ENCODE measurements around the gene ZMIZ1.

The ZMIZ1 gene

DNA sequence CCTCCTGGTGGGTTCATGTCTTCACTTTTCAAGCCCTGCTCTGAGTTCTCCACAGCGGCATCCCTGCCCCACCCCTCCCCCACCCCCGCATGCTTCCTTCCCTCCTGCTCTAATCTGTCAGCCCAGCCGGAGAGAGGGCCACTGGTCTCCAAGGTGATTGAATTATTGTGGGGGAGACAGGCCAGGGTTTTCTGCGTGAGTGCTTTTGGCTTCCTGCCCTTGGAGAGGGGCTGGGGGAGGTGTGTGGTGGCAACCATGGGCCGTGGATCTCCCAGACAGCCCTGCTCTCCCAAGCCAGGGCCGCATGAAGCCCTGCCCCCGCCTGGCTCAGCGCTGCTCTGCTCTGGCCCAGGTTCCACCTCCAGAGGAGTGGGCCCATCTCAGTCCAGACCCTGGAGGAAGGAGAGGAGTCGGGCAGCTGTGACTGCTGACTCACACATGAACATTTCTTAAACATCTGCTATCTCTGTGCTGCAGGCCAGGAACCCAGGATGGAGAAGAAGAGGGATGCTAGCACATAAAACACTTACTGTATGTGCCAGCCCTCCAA, 109.9 kb downstream of the ZMIZ1 start:
- no peak for DNase-seq

DNA sequence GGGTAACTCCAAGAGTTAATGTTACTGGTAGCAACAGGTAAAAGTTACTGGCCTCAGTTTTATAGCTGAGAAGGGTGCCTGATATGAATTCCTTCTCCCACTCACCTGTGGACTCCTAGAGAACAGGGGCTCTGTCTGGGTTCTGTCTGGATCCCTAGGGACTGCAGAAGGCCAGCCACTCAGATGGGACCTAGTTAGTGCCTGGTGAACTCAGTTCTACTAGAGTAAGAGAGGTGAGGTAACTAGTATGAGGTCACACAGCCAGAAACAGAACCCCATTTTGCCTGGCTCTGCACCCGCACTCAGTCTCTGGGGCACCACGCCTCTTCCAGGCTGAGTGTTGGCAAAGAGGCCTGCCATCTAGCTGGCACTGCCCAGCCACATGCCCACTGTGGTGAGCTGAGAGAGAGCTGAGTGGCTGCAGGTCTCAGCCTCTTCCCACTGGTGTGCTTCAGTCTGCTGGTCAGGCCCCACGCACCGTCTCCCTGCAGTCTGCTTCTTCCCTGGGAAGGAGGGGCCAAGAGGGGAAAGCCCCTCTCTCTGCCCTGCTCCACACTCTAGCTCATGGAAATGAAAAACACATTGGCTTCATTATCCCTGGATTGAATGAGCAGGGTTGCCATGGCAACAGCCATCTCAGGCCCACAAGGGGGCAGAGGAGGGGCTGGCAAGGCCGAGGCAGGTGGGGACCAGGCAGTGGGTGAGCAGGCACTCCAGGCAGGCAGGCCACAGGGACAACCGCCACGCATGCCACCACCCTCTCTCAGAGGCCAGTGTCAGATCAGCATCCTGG, 110.6 kb downstream of the ZMIZ1 start:
- no peak for DNase-seq

DNA sequence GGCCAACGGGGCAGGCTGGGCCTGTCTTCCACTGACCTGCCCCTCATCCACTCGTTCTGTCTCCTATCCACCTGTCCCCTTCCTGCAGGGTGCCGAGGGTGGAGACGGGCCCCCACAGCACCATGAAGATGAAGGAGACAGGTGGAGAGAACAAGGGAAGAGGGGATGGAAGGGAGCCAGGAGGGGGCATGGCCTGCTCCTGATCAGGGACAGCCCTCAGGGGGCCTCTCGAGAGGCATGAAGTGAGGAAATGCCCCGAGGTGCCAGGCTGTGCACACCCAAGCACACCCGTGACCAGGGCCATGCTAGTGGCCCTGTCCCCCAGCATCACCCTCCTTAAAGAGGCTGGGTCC, 111.2 kb downstream of the ZMIZ1 start:
- DNase-seq, result no peak

DNA sequence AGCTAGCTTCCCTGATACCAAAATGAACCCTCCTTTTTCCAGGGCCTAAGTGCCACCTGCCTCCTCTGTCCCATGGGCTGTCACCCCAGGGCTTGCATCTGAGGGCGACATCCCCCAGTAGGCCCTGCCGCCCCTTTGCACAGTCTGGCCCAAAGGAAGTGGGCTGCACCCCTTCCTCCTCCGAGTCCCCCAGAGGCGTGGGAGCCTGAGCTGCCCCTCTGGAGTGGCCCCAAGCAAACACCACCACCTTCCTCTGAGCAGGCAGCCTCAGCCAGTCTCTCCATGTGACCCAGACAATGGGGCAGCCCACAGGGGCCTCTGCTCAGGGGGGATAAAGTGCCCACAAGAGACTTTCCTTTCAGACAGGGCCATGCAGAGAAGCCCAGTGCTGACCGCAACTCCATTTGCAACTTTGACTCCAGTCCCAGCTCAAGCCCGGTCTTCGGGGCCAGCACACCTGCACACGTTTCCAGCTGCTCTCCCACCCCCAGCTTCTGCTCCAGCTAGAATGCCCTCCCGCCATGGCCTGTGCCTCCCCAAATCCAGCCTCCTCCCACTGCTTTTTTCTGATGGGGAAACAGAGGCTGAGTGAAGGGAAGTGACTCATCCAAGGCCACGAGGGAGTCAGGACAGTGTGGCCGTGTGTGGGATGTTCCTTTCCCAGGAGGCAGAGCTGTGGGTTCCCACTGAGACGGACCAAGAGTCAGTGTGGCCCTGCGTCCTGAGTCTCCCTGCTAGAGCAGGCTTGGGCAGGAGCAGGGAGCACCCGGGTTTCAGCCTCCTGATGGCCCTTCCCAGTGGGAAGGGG, 111.9 kb downstream of the ZMIZ1 start:
- no peak for DNase-seq

DNA sequence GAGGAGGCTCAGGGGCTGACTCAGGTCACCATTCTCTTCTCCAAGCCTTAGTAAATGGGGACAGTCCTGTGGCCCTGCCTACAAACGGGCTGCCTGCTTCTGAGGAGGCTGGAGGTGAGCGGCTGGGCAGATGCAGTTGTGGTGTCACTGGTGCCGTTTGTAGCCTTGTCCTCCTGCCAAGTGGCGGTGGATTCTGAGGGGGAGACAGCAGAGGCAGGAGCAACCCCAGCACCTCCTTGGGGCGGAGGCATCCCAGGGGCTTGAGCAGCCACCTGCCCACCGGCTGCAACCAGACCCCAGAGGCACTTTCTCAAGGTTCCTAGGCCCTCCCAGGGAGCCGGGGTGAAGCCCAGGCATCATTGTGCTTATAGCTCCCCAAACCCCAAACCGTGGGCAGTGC, 112.5 kb downstream of the ZMIZ1 start:
- no peak for DNase-seq

DNA sequence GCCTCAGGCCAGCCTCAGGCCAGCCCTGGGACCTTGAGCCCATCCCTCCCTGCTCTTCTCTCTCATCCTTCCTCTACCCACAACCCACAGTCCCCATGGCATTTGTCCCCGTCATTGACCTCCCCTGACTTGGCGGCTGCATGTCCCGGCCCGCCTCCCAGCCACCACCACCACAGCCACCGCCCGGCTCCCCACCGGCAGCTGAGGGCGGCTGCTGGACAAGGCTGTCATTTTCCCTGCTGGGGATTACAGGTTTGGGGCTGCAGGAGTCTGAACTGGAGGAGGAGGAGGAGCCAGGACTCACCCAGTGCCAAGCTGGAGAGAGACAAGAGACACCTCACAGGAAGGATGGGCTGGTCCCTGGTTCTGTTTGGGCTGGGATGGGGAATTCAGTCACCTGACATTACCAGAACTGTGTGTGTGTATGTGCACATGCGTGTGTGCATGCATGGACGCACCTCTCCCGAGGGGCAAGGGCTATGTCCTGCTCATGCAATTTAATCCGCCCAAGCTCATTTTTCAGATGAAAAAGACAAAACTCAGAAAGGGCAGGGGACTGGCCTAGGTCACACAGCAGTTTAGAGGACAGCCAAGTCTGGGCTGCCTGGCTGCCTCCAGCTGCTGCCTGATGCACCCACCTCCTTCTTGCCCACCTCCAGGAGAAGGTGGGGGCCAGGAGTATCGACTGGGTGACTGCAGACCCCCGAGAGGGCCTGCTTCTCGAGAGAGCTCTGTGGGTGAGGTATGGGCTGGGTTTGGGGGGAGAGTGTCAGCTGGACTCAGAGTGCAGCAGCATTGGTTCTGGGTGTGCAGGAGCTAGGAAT, 113.1 kb downstream of the ZMIZ1 start:
- DNase-seq, result no peak

DNA sequence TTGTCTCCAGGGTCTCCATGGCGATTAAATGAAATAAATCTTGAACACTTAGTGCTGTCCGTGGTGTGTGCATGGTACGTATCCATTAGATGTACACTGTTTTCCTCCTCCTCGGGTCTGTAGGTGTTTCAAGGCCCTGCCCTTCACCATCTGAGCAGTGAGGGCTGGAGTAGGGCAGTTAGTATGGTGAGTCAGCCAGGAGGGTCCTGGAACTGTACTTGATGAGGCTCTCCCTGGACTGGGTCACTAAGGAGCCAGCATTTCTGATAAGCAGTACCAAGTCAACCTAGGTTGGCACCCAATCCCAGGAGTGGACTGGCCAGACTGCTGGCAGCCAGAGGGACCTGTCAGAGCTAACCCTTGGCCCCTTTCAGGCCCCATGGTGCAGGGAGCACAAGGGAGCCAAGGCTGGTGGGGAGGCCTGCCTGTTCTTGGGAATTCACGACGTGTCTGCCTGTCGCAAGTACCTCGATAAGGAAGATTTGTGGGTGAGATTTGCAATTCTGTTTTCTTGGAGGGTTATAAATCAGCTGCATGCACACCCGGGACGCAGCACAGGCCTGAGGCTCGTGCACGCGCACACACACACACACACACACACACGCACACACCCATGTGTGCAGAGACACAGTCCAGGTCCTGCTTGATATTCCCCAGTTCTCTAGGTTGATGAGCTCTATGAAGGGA, 114.2 kb downstream of the ZMIZ1 start:
- DNase-seq, result no peak

DNA sequence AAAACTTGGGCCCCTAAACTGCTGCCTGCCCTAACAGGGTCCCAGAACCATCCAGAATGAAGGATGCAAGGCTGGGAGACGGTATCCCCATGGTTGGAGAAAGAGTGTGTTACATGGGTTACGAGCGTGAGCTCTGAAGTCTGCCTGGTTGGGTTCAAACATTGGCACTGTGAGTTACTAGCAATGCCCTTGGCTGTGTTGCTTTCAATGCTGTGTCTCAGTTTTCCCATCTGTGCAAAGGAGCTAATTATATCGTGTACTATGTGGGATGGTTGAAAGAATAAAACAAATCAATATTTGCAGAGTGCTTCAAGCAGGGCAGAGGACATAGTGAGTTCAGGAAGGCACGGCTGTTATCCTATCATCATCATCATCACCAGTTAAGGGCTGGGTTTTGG, 114.7 kb downstream of the ZMIZ1 start:
- no peak for DNase-seq

DNA sequence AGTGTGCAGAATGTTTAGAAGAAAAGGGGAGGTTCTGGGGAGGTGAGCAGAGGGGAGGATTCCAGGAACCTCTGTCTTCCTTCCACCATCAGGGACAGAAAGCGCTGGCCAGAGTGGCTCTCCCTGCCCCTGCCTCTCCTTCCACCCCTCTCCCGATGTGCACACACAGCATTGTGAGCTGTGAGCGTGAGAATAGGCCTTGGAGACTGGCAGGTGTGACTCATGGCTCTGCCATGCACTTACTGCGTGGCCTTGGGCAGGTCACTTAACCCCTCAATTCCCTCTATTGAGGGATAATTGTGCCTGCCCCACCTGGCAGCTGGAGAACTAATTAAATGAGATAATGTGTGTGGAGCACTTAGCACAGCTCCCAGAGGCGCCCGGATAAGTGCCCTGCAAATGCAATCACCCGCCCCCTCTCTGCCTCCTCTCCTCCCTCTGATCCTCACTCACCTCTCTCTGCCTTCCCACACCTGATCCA, 115.4 kb downstream of the ZMIZ1 start:
- DNase-seq, result no peak

DNA sequence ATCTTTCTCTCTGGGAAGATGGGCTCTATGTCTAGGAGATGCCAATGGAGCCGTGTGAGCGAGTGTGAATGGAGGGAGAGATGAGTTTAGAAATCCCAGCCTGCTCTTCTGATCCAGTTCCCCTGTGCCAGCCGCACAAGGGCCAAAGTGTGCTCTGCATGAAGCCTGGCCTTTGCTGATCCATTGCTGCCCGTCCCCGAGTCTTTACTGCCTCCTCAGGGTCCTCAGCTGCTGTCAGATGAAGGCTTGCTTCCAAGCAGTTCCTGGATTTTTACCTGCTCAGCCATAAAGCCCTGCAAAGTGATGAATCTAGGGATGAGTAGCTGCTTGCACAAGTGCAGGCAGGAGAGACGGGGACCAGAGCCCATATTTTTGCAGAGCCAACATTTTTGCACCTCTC, 115.9 kb downstream of the ZMIZ1 start:
- DNase-seq, result no peak

DNA sequence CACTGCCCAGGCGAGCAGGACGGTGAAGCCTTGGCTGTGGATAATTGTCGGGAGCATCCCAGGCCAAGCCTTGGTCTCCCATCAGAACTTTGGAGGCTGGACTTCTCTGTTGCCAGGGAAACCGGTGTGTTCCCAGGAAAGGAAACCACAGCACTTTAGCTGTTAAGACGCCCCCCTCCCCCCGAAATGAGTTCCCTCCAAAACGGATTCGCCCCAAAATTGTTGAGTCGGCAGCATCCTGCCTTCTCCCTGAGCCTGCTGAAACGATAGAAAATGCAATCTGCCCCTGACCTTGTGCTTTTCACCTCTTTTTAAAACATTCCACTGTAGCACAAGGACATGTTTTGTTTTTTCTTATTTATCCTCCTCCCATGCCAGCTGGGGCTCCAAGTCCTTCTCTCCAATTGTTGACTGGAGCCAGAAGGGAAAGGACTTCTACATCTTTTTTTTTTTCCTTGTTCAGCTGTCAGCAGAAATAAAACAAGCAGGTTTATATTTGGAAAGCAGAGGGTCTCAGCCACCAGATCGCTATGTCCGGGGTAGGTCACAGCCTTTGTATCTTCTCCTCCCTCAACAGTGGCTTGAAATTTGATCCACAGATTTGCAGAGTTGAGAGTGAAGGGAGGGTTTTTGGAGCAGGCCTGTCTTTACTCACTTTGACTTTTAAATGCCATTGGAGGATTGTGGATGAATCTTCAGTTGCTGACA, 116.5 kb downstream of the ZMIZ1 start:
- no peak for DNase-seq

DNA sequence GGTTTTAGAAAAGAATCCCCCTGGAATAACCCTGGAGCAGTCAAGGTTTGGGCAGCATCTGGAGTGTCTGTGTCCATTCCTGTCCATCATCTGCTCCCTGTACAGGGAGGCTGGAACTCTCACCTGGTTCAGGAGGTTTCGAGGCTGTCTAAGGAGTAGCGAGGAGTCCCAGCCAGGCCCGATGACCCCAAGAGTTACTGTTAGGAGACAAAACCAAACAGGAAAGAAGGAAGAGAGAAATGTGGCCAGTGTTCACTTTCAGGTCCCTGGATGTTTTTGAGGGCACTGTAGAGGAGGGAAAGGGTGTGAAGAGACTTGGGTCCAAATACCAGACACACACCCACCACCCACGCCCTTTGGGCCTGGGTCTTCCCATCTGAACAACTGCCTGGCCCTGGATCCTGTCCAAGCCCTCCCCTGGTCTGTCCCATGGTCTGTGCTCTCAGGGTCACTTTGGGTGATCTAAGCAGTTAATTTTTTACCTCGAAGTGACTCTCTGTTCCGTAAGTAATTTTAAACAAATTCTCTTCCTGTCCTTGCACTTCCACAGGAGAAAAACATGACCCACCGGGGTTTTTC, 117.1 kb downstream of the ZMIZ1 start:
- DNase-seq, result no peak

DNA sequence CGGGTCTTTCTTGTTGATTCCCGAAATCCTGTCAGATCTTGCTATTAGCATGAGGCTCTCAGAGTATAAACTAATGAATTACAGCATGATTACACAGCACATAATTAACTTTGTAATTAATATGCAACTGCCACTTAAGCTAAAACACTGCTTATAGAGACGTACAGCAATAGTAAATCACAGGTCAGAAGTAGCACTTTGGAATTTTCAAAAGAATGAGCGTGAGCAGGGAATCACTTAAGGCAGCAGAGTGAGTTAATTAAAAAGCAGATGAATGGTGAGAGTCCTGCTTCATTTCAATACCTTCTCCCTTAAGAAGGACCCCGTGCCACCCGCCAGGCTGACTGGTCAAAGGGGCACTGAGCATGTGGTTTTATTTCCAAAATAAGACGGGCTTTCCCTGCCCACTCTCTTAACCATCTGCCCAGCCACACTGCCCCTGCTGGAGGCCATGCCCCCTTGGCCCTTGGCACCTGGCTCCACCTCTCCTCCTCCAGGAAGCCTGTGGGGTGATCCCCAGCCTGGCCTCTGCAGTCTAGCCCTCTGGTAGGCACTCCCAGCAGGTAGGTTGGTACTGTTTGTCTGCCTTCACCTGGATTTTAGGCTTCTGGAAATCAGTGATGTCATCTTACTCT, 117.8 kb downstream of the ZMIZ1 start:
- no peak for DNase-seq

DNA sequence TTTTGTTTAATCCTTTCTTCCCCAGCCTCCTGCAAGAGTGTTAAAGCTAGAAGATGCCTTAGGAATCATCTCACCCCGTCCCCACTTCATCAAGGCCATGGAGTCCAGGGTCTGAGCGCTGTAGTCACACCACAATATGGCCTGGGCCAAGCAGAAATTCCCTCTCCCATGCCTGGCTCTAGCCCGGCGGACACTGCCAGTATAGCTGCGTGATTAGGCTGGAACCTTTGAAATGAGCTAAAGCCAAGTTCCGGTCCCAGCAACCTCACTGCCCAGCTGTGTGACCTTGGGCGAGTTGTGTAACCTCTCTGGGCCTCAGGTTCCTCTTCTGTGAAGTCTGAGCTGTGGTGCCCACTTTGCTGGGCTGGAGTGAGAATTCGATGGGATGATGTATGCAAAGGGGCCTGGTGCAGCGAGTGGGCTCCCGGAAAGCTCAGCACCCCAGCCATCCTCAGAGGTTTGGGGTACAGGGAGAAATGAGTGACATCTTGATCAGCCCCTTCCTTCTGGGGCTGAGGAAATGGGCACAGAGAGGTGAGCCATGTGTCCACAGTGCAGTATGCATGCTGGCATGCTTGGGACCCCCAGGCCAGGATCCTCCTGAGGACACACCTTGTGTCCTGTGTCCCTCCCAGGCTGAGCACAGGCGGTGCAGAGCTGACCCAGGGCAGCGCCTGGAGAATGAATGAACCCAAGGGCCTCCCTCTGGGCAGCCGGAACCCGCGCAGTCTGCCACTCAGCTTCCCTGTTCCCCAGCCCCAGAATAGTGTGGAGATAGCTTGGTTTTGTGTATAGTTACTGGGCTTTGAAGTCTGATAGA, 118.6 kb downstream of the ZMIZ1 start:
- no peak for DNase-seq

DNA sequence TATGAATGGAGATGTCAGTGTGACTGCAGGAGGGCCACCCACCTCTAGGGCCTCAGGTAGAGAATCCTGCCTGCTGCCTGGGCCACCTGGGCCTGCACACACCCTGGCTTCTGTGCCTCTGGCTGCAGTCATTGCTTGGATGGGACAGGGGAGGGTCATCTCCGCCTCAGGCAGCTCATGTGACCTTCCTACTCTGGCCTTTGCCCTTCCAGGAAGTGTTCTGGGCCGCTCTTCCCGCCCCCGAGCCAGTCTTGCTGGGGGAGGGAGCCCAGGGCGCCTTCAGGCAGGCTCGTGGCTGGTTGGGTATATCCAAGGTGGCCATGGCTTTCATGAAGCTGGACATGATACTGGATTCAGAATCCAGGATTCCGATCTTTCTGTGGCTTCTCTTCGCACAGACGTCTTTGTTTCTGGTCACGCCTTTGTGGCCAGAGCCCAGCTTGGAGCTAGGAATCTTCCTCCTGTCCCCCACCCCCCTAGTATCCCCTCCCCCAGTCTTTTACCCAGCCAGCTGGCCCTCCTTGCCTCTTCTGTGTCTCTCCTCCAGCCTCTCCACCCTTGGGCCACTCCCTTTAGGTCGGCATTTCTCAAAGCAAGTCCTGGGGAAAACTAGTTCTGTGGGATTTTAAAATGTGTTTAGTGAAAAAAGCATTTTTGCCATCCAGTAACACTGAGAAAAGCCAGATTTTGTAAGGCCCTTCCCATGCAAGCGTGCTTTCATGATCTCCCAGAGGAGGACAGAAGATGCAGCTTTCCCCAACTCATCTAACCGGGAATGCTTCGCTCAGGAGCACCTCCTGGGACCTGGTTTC, 119.6 kb downstream of the ZMIZ1 start:
- DNase-seq, result no peak

DNA sequence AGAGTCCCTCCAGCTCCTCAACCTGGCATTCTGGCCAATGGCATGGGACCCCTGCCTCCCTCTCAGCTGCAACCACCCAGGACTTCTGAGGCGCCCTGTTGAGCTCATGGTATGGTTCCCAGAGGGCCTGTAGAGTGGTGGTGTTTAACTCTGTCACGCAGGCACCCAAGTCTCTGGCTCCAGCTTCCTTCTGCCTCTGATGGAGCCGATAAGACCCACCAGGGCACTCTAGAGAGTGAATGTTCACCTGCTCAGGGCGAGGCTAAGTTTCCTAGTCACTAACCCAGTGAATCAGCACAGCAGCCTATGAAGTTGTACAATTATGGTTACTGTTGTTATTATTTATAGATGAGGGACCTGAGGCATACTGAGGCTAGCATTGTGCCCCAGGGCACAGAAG, 120.4 kb downstream of the ZMIZ1 start:
- no peak for DNase-seq

DNA sequence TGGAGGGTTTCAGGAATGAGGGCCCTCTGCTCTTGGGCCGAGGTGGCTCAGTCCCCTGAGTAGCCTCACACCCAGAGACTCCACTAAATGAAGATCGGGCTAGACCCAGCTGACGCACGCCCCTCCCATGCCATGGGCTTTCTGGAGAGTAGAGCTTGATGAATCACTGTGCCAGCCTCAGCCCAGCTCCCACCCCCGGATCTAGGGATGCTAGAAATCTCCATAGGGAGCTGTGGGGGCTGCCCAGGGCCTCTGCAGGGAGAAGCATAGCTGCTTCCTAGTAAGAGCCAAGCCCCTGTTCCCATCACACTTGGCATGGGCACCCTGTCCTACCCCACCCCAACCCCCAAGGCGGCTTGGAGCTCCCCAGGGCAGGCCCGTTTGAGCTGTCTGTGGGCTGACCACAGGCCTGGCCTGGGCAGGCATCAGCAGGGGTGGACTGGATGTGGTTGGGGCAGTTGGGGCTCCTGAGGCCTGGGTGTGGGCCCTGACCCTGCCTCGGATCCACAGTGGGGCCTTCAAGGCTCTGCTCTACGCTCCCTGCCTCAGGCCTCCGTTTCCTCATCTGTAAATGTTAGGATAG, 121.2 kb downstream of the ZMIZ1 start:
- DNase-seq, result no peak

DNA sequence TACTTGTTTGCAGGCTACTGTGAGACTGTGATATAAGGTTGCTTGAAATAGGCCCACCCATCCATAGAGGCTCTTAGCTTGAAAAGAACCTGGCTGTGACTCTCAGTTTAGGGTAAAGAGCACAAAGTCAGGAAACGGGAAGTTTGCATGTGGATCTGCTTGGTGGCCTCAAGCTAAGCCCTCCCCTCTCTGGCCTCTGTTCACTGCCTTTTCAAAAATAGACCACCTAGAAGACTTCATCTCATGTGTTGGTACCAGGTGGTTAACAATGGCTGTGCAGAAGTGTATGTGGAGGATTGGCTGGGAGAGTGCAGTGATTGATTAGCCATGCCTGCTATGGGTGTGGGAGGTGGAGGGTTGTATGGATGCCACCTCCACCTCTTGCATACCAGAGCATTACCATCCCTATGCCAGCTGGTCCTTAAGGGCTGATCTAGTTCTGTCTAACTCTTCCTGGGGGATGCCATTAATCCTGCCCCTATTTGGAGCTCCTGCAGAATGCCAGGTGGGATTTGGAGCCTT, 122.0 kb downstream of the ZMIZ1 start:
- no peak for DNase-seq

All from stimulated activated CD4-positive, alpha-beta T cell treated with anti-CD3 and anti-CD28 coated beads, Interleukin-2, amount 100 ng/mL, for 48 hours (primary cell).